Measurements from ENCODE around the gene PEA15. TPM values are rescaled to one million over a fixed set of nuclear protein-coding genes. Genes with fewer than 3 reads are reported as not detected.

PEA15 gene
- total and polyA plus RNA-seq, 4 donors = 8.1 to 44.5 (median 11.1) TPM

DNA sequence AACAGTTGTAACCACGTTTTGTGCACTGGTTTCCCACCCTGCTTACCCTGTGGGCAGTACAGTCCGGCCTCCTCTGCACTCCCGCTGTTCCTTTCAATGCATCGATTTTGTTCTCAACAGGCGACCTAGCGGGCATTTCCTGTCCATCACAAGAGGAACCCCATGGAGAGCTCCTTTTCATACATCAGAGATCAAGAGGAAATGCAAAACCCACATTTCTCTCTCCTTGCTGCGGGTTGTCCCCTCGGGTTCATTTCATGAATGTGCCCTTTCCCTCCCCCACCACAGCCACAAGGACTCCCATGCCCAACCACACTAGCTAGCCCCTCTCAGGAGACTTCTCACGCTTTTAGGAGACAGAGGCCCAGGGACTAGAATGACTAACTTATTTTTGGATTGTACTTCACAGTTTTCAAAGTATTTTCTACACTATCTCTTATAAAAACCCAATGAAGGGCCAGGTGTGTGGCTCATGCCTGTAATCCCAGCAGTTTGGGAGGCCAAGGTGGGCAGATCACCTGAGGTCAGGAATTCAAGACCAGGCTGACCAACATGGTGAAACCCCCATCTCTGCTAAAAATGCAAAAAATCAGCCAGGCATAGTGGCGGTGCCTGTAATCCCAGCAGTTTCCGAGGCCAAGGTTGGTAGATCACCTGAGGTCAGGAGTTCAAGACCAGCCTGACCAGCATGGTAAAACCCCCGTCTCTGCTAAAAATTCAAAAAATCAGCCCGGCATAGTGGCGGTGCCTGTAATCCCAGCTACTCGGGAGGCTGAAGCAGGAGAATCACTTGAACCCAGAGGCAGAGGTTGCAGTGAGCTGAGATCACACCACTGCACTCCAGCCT lies 35.4 kb upstream of the PEA15 start:
- Histone ChIP-seq H3K9me3 (ENCODE audit: control insufficient read depth in 4 of 4, low read length in 3 of 4) (no peaks in the 10 kb centered on the region), H3K27me3 (ENCODE audit: control insufficient read depth in 4 of 4, insufficient read depth in 4 of 4, low read length in 3 of 4) (peaks cover 0 to 2% (median 0%) of the 10 kb centered on the region in 4 donors), H3K4me1 (ENCODE audit: control insufficient read depth in 4 of 4, insufficient read depth in 4 of 4, low read length in 3 of 4) (no peaks in the 10 kb centered on the region), H3K36me3 (ENCODE audit: control insufficient read depth in 4 of 4, insufficient read depth in 3 of 4, low read depth in 1 of 4, low read length in 3 of 4) (no peaks in the 10 kb centered on the region), H3K4me3 (ENCODE audit: low read depth in 1 of 3, low read length in 3 of 3) (no peak overlapping the region), H3K27ac (ENCODE audit: low read depth in 1 of 2, low read length in 2 of 2) (no peak overlapping the region), H3K9ac (ENCODE audit: low read depth in 1 of 2, low read length in 2 of 2) (no peak overlapping the region)
- TF ChIP-seq RAD21 (IDR thresholded peaks at IDR 0.05) (no peak), SP1 (IDR thresholded peaks at IDR 0.05) (no peak), NR2F2 (IDR thresholded peaks at IDR 0.05) (no peak), FOXA1 (IDR thresholded peaks at IDR 0.05) (no peak), FOXA2 (IDR thresholded peaks at IDR 0.05) (no peak)
- TF ChIP-seq, protein P1, sequence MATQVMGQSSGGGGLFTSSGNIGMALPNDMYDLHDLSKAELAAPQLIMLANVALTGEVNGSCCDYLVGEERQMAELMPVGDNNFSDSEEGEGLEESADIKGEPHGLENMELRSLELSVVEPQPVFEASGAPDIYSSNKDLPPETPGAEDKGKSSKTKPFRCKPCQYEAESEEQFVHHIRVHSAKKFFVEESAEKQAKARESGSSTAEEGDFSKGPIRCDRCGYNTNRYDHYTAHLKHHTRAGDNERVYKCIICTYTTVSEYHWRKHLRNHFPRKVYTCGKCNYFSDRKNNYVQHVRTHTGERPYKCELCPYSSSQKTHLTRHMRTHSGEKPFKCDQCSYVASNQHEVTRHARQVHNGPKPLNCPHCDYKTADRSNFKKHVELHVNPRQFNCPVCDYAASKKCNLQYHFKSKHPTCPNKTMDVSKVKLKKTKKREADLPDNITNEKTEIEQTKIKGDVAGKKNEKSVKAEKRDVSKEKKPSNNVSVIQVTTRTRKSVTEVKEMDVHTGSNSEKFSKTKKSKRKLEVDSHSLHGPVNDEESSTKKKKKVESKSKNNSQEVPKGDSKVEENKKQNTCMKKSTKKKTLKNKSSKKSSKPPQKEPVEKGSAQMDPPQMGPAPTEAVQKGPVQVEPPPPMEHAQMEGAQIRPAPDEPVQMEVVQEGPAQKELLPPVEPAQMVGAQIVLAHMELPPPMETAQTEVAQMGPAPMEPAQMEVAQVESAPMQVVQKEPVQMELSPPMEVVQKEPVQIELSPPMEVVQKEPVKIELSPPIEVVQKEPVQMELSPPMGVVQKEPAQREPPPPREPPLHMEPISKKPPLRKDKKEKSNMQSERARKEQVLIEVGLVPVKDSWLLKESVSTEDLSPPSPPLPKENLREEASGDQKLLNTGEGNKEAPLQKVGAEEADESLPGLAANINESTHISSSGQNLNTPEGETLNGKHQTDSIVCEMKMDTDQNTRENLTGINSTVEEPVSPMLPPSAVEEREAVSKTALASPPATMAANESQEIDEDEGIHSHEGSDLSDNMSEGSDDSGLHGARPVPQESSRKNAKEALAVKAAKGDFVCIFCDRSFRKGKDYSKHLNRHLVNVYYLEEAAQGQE (IDR thresholded peaks at IDR 0.05) = no peak
- TF ChIP-seq, protein P2, sequence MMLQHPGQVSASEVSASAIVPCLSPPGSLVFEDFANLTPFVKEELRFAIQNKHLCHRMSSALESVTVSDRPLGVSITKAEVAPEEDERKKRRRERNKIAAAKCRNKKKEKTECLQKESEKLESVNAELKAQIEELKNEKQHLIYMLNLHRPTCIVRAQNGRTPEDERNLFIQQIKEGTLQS (IDR thresholded peaks at IDR 0.05) = no peak
- TF ChIP-seq, protein P3, sequence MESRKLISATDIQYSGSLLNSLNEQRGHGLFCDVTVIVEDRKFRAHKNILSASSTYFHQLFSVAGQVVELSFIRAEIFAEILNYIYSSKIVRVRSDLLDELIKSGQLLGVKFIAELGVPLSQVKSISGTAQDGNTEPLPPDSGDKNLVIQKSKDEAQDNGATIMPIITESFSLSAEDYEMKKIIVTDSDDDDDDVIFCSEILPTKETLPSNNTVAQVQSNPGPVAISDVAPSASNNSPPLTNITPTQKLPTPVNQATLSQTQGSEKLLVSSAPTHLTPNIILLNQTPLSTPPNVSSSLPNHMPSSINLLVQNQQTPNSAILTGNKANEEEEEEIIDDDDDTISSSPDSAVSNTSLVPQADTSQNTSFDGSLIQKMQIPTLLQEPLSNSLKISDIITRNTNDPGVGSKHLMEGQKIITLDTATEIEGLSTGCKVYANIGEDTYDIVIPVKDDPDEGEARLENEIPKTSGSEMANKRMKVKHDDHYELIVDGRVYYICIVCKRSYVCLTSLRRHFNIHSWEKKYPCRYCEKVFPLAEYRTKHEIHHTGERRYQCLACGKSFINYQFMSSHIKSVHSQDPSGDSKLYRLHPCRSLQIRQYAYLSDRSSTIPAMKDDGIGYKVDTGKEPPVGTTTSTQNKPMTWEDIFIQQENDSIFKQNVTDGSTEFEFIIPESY (IDR thresholded peaks at IDR 0.05) = no peak
- 57% methylated on average over 15 of the region's 15 CpGs for WGBS
- no peak for DNase-seq (ENCODE audit: low spot score)

DNA sequence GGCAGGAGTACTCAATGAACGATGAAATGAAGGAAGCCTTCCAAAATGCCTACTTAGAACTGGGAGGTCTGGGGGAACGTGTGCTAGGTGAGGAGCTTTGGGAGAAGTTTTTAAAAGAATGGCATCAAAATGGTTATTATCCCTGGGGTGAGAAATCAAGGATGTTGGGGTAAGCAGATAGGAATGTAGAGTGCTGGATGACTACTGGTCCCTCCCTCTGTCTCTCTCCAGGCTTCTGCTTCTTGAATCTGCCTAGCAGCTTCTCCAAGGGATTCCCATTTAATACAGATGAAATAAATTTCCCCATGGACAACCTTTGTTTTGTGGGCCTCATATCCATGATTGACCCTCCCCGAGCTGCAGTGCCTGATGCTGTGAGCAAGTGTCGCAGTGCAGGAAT lies 33.8 kb upstream of the PEA15 start:
- Histone ChIP-seq H3K27ac (ENCODE audit: low read depth in 1 of 2, low read length in 2 of 2) (no peak overlapping the region), H3K36me3 (ENCODE audit: control insufficient read depth in 4 of 4, insufficient read depth in 3 of 4, low read depth in 1 of 4, low read length in 3 of 4) (no peaks in the 10 kb centered on the region), H3K9me3 (ENCODE audit: control insufficient read depth in 4 of 4, low read length in 3 of 4) (no peaks in the 10 kb centered on the region), H3K4me1 (ENCODE audit: control insufficient read depth in 4 of 4, insufficient read depth in 4 of 4, low read length in 3 of 4) (no peaks in the 10 kb centered on the region), H3K27me3 (ENCODE audit: control insufficient read depth in 4 of 4, insufficient read depth in 4 of 4, low read length in 3 of 4) (peaks cover 0 to 2% (median 0%) of the 10 kb centered on the region in 4 donors), H3K9ac (ENCODE audit: low read depth in 1 of 2, low read length in 2 of 2) (no peak overlapping the region), H3K4me3 (ENCODE audit: low read depth in 1 of 3, low read length in 3 of 3) (no peak overlapping the region)
- WGBS = 92% methylated on average over 4 of the region's 4 CpGs
- no peak for DNase-seq (ENCODE audit: low spot score)
- TF ChIP-seq, protein P4, sequence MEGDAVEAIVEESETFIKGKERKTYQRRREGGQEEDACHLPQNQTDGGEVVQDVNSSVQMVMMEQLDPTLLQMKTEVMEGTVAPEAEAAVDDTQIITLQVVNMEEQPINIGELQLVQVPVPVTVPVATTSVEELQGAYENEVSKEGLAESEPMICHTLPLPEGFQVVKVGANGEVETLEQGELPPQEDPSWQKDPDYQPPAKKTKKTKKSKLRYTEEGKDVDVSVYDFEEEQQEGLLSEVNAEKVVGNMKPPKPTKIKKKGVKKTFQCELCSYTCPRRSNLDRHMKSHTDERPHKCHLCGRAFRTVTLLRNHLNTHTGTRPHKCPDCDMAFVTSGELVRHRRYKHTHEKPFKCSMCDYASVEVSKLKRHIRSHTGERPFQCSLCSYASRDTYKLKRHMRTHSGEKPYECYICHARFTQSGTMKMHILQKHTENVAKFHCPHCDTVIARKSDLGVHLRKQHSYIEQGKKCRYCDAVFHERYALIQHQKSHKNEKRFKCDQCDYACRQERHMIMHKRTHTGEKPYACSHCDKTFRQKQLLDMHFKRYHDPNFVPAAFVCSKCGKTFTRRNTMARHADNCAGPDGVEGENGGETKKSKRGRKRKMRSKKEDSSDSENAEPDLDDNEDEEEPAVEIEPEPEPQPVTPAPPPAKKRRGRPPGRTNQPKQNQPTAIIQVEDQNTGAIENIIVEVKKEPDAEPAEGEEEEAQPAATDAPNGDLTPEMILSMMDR (IDR thresholded peaks at IDR 0.05; ENCODE audit: low read depth, low read length, missing input control) = no peak
- TF ChIP-seq HNF4G (IDR thresholded peaks at IDR 0.05) (no peak), GABPA (IDR thresholded peaks at IDR 0.05 in 1 of 2, conservative IDR thresholded peaks at IDR 0.05 in 1 of 2) (no peak), EGR1 (IDR thresholded peaks at IDR 0.05; ENCODE audit: low read depth in 2 of 2) (no peak)
- TF ChIP-seq, protein P2 (IDR thresholded peaks at IDR 0.05) = no peak
- TF ChIP-seq, protein P5, sequence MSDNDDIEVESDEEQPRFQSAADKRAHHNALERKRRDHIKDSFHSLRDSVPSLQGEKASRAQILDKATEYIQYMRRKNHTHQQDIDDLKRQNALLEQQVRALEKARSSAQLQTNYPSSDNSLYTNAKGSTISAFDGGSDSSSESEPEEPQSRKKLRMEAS (IDR thresholded peaks at IDR 0.05) = no peak
